ENCODE measurements around the gene TIMM23B. TPM values are rescaled to one million over a fixed set of nuclear protein-coding genes. Genes with fewer than 3 reads are reported as not detected.
"Not testable (repeated sequence)": the region's sequence is repeated elsewhere in the genome, so short reads cannot be mapped to it uniquely, and the experiment has no call there.

TIMM23B gene
- total and polyA plus RNA-seq, 4 experiments from 2014 or later = 10.0 to 24.3 (median 17.3) TPM

- not testable (repeated sequence) for DNase-seq, H3K4me1 Mint-ChIP-seq, H3K4me3 Mint-ChIP-seq
These were observed 78.7 kb downstream of the TIMM23B start for GRCh38 chr10:50020451-50021024.

GRCh38 chr10:50021646-50022045 is 79.8 kb downstream of the TIMM23B start:
- Histone ChIP-seq H3K4me1 (ENCODE audit: insufficient read depth, low read length) (no peaks in the 10 kb centered on the region), H3K27me3 (ENCODE audit: insufficient read depth, low read length) (no peaks in the 10 kb centered on the region), H3K36me3 (ENCODE audit: insufficient read depth, low read length) (no peaks in the 10 kb centered on the region), H3K9me3 (ENCODE audit: control insufficient read depth in 1 of 2, low read length in 2 of 2) (no peaks in the 10 kb centered on the region), H3K27ac (ENCODE audit: low read depth, low read length) (no peak overlapping the region), H3K4me3 (ENCODE audit: low read length in 2 of 2) (no peak overlapping the region)
- Mint-ChIP-seq H3K27me3 (peaks cover 13 to 14% of the 10 kb centered on the region in 2 donors), H3K4me3 (peak overlapping the region in 1 of 8 donors; percentile 3), H3K27ac (peak overlapping the region in 1 of 7 donors; percentile 46), H3K36me3 (no peaks in the 10 kb centered on the region), H3K9me3 (peaks cover 0 to 2% (median 0%) of the 10 kb centered on the region in 8 donors), H3K4me1 (no peaks in the 10 kb centered on the region)
- no peak for DNase-seq
- CTCF ChIA-PET (ENCODE audit: partially characterized antibody) = no interaction called here
- intact Hi-C loops (cut with micrococcal nuclease) = no loop called here
- POLR2A ChIA-PET (ENCODE audit: partially characterized antibody) = no interaction called here

More at GRCh38 chr10:50020451-50021024, 78.7 kb downstream of the TIMM23B start:
- CTCF ChIA-PET (ENCODE audit: partially characterized antibody); H3K9me3 ChIP-seq (ENCODE audit: control insufficient read depth in 1 of 2, low read length in 2 of 2); H3K27me3 ChIP-seq (ENCODE audit: insufficient read depth, low read length); H3K27ac ChIP-seq (ENCODE audit: low read depth, low read length); H3K9me3 Mint-ChIP-seq; POLR2A ChIA-PET (ENCODE audit: partially characterized antibody); H3K36me3 Mint-ChIP-seq; H3K4me3 ChIP-seq (ENCODE audit: low read length in 2 of 2); H3K4me1 ChIP-seq (ENCODE audit: insufficient read depth, low read length); H3K27me3 Mint-ChIP-seq; H3K36me3 ChIP-seq (ENCODE audit: insufficient read depth, low read length); intact Hi-C loops (cut with micrococcal nuclease): not testable (repeated sequence)
- H3K27ac Mint-ChIP-seq = peak overlapping the region in 1 of 7 donors; percentile 15

Other genes with a start within 250 kb of the TIMM23B start
- not detected for gene OGDHL, start 179.7 kb upstream of the TIMM23B start, total RNA-seq
- gene OGDHL, start 179.7 kb upstream of the TIMM23B start, polyA plus RNA-seq = not detected
- gene PARG, start within 50 bp of the TIMM23B start, total RNA-seq = 10 to 100 TPM; 38.9 to 42.6 TPM
- 10 to 100 TPM in 1 of 2 donors, 1 to 10 TPM in 1; 9.0 to 14.8 TPM for gene PARG, start within 50 bp of the TIMM23B start, polyA plus RNA-seq
- 10 to 100 TPM; 20.2 to 22.4 TPM for gene AGAP6, start 46.4 kb downstream of the TIMM23B start, total RNA-seq
- gene AGAP6, start 46.4 kb downstream of the TIMM23B start, polyA plus RNA-seq = 1 to 10 TPM in 1 of 2 donors, under 1 TPM in 1; 0.49 to 1.9 TPM
- 10 to 100 TPM; 64.6 to 70.9 TPM for gene WASHC2A, start 125.9 kb downstream of the TIMM23B start, total RNA-seq
- gene WASHC2A, start 125.9 kb downstream of the TIMM23B start, polyA plus RNA-seq = 10 to 100 TPM; 10.7 to 44.3 TPM

Data from CD4-positive, alpha-beta memory T cell (primary cell).